Measurements from ENCODE around the gene DCAF7.

The DCAF7 gene

DNA sequence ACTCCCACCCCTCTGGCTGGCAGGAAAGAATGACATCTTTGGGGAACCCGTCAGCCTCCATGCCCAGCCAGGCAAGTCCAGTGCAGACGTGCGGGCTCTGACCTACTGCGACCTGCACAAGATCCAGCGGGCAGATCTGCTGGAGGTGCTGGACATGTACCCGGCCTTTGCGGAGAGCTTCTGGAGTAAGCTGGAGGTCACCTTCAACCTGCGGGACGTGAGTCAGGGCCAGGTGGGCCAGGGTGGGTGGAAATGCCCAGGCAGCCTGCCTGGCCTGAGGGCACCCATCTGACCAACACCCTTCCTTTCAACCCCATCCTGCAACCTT lies 8.1 kb upstream of the DCAF7 start:
- no peak for TF ChIP-seq HDGF (IDR thresholded peaks at IDR 0.05; ENCODE audit: borderline replicate concordance)
- TF ChIP-seq SUZ12 (IDR thresholded peaks at IDR 0.05) = no peak
- TF ChIP-seq FOXK2 (IDR thresholded peaks at IDR 0.05) = no peak
- TF ChIP-seq SP1 (IDR thresholded peaks at IDR 0.05) = no peak
- no peak for TF ChIP-seq FOXA1 (IDR thresholded peaks at IDR 0.05)
- TF ChIP-seq CTBP1 (IDR thresholded peaks at IDR 0.05; ENCODE audit: borderline replicate concordance) = no peak
- no peak for TF ChIP-seq LEF1 (IDR thresholded peaks at IDR 0.05; ENCODE audit: borderline replicate concordance)
- TF ChIP-seq FOXM1 (IDR thresholded peaks at IDR 0.05; ENCODE audit: borderline replicate concordance) = no peak
- TF ChIP-seq TARDBP (IDR thresholded peaks at IDR 0.05) = no peak
- no peak for TF ChIP-seq BHLHE40 (IDR thresholded peaks at IDR 0.05; ENCODE audit: borderline replicate concordance)
- TF ChIP-seq, protein P1, sequence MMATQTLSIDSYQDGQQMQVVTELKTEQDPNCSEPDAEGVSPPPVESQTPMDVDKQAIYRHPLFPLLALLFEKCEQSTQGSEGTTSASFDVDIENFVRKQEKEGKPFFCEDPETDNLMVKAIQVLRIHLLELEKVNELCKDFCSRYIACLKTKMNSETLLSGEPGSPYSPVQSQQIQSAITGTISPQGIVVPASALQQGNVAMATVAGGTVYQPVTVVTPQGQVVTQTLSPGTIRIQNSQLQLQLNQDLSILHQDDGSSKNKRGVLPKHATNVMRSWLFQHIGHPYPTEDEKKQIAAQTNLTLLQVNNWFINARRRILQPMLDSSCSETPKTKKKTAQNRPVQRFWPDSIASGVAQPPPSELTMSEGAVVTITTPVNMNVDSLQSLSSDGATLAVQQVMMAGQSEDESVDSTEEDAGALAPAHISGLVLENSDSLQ (IDR thresholded peaks at IDR 0.05) = no peak
- no peak for DNase-seq (ENCODE audit: extremely low spot score)
- CTCF ChIA-PET = interaction anchor here (0.6 kb wide), 1 partner anchor 30 kb away, joined by 3 read pairs; no protein-coding TSS in a partner anchor
- POLR2A ChIA-PET = interaction anchor here (0.7 to 1.3 kb wide), 2 partner anchors 9 to 80 kb away, joined by 3 read pairs; partner anchors contain the start of gene MAP3K3

DNA sequence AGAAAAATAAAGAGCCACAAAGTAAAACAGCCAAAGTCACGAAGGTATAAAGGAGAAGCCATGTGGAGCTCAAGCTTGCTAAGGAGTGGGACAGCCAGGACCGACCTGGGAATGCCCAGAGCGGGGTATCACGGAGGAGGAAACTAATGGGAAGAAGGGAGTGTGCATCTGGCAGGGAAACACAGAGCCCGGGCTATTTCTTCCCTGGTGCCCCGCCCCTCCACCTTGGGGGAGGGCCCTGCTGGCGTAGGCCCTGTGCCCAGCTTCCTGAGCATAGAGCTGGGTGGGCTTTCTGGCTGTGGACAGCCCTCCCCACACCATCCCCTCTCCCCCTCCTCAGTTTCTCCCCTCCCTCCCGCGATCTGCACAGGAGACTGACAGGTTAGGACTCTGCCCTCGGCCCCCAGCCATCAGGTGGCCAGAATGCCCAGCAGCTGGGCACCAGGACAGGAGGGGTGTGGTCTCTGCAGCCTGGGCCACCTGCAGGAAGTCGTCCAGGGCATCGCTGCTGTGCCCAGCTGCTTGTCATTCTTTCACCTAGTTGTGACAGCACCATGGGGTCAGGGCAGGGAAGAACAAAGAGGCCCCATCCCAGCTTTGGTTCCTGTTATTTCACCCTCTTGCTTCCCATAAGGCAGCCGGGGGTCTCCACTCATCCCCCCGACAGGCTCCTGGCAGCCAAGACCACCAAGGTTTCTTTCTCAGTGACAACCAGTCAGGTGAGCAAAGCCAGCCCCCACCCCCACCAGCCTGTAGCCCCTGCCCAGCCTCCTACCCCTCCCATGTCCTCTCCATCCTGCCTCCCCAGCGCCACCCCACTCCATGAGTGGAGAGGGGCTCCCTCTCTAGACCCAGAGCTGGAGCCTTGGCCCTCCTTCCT lies 7.1 kb upstream of the DCAF7 start:
- no peak for TF ChIP-seq ELF4 (IDR thresholded peaks at IDR 0.05)
- no peak for TF ChIP-seq L3MBTL2 (conservative IDR thresholded peaks at IDR 0.05)
- TF ChIP-seq HDGF (IDR thresholded peaks at IDR 0.05; ENCODE audit: borderline replicate concordance) = no peak
- no peak for TF ChIP-seq ARNT (IDR thresholded peaks at IDR 0.05)
- no peak for TF ChIP-seq CTBP1 (IDR thresholded peaks at IDR 0.05; ENCODE audit: borderline replicate concordance)
- no peak for TF ChIP-seq TARDBP (IDR thresholded peaks at IDR 0.05)
- no peak for TF ChIP-seq NFRKB (IDR thresholded peaks at IDR 0.05)
- TF ChIP-seq SP1 (IDR thresholded peaks at IDR 0.05) = no peak
- no peak for TF ChIP-seq FOXK2 (IDR thresholded peaks at IDR 0.05)
- no peak for TF ChIP-seq LEF1 (IDR thresholded peaks at IDR 0.05; ENCODE audit: borderline replicate concordance)
- no peak for TF ChIP-seq FOXA1 (IDR thresholded peaks at IDR 0.05)
- TF ChIP-seq, protein P1 (IDR thresholded peaks at IDR 0.05) = no peak
- TF ChIP-seq ZNF384 (IDR thresholded peaks at IDR 0.05) = no peak
- TF ChIP-seq BHLHE40 (IDR thresholded peaks at IDR 0.05; ENCODE audit: borderline replicate concordance) = no peak
- no peak for TF ChIP-seq FOXM1 (IDR thresholded peaks at IDR 0.05; ENCODE audit: borderline replicate concordance)
- CTCF ChIA-PET = interaction anchor here (1.5 kb wide), 1 partner anchor 118 kb away, joined by 6 read pairs; no protein-coding TSS in a partner anchor
- POLR2A ChIA-PET = interaction anchor here (0.7 to 1.1 kb wide), 2 partner anchors 65 to 79 kb away, joined by 3 to 4 read pairs; partner anchors contain the start of gene MAP3K3
- no peak for DNase-seq (ENCODE audit: extremely low spot score)

DNA sequence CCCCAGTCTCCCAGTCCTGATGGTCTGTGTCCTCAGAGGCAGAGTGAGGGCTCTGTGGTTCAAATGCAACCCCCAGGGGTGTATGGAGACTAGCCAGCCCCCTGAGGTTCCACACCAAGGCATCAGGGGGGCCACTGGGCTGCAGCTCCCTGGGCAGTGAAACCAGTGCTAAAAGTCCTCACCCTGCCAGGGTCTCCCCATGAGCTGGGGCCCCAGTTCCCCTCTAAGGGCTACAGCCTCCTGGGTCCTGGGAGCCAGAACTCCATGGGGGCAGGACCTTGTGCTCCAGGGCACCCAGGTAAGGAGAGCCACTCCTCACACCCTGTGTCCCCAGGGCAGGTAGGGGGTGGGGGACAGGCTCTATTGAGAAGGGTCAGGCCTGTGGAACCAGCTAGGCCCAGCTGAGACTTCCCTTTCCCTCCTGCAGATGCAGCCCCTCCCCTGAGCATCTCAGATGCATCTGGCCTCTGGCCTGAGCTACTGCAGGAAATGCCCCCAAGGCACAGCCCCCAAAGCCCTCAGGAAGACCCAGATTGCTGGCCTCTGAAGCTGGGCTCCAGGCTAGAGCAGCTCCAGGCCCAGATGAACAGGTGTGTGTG lies 6.4 kb upstream of the DCAF7 start:
- TF ChIP-seq LEF1 (IDR thresholded peaks at IDR 0.05; ENCODE audit: borderline replicate concordance) (no peak), BHLHE40 (IDR thresholded peaks at IDR 0.05; ENCODE audit: borderline replicate concordance) (no peak)
- TF ChIP-seq, protein P1 (IDR thresholded peaks at IDR 0.05) = no peak
- ChIA-PET CTCF (interaction anchor here (1.5 kb wide), 1 partner anchor 118 kb away, joined by 6 read pairs; no protein-coding TSS in a partner anchor), POLR2A (interaction anchor here (1.0 to 1.8 kb wide), 3 partner anchors 11 to 66 kb away, joined by 3 to 4 read pairs (median 4); no protein-coding TSS in a partner anchor)
- DNase-seq (ENCODE audit: extremely low spot score) = no peak

DNA sequence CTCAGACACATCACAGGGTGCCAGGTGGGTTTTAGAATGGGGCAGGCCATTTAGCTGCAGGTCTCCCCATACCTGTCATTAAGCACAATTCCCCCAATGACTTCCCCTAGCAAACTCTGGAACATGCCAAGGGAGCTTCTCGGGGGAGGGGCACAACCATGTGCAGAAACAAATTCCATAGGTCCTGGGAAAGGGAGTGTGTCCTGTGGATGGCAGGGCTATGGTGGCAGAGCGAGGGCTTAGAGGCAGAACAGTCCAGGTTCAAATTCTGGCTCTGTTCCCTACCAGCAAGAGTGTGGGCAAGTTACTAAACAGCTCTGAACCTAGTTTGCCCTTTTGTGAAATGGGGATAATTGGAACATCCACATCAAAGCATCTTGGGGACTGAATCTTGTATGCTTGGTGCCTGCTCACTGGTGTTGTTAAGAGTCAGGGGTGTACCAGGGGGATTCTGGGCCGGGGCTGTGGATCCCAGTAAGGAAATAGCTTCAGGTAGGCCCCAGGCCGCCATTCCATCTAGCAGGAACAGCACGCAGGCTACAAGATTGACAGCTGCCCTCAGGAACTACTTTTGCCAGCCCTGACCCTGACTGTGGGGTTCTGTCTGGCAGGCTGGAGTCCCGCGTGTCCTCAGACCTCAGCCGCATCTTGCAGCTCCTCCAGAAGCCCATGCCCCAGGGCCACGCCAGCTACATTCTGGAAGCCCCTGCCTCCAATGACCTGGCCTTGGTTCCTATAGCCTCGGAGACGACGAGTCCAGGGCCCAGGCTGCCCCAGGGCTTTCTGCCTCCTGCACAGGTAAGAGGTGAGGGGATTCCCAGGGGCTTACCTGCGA lies 5.6 kb upstream of the DCAF7 start:
- CTCF ChIA-PET = interaction anchor here (1.5 kb wide), 1 partner anchor 119 kb away, joined by 6 read pairs; no protein-coding TSS in a partner anchor
- POLR2A ChIA-PET = interaction anchor here (1.0 to 1.8 kb wide), 4 partner anchors 11 to 77 kb away, joined by 3 to 4 read pairs (median 4); partner anchors contain the start of gene MAP3K3
- no peak for DNase-seq (ENCODE audit: extremely low spot score)
- no peak for TF ChIP-seq SP1 (IDR thresholded peaks at IDR 0.05)
- no peak for TF ChIP-seq HDGF (IDR thresholded peaks at IDR 0.05; ENCODE audit: borderline replicate concordance)
- TF ChIP-seq BHLHE40 (IDR thresholded peaks at IDR 0.05; ENCODE audit: borderline replicate concordance) = no peak
- TF ChIP-seq FOXM1 (IDR thresholded peaks at IDR 0.05; ENCODE audit: borderline replicate concordance) = no peak
- TF ChIP-seq, protein P1 (IDR thresholded peaks at IDR 0.05) = no peak
- TF ChIP-seq NFRKB (IDR thresholded peaks at IDR 0.05) = no peak
- no peak for TF ChIP-seq TARDBP (IDR thresholded peaks at IDR 0.05)
- TF ChIP-seq ZNF384 (IDR thresholded peaks at IDR 0.05) = no peak
- TF ChIP-seq L3MBTL2 (conservative IDR thresholded peaks at IDR 0.05) = no peak
- TF ChIP-seq SUZ12 (IDR thresholded peaks at IDR 0.05) = no peak
- no peak for TF ChIP-seq FOXK2 (IDR thresholded peaks at IDR 0.05)
- TF ChIP-seq ELF4 (IDR thresholded peaks at IDR 0.05) = no peak
- no peak for TF ChIP-seq CTBP1 (IDR thresholded peaks at IDR 0.05; ENCODE audit: borderline replicate concordance)
- no peak for TF ChIP-seq ARNT (IDR thresholded peaks at IDR 0.05)
- TF ChIP-seq LEF1 (IDR thresholded peaks at IDR 0.05; ENCODE audit: borderline replicate concordance) = no peak
- TF ChIP-seq FOXA1 (IDR thresholded peaks at IDR 0.05) = no peak
